Measurements from ENCODE around the gene QSOX2. TPM values are rescaled to one million over a fixed set of nuclear protein-coding genes. Genes with fewer than 3 reads are reported as not detected.

Gene QSOX2
- total RNA-seq, 1 donor from 2014 or later = 23.6 TPM

DNA sequence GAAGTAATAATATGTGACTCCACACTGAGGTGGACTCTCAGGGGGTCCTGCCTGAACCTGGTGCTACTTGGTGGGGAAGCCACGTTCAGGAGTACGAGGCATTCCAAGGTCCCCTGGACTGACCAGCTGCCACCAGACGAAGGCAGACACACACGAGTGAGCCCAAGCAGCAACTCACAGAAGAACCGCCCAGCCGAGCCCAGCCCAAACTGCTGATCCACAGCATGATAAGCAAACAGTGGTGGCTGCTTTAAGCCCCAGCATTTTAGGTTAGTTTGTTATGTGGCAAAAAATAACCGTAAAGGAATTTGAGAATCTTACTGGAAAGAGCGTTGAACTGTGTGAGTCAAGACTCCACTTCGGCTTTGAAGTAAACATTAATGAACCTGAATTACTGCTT, 31.9 kb downstream of the QSOX2 start:
- Mint-ChIP-seq H3K4me3 (no peak overlapping the region), H3K4me1 (ENCODE audit: unreplicated experiment) (no peaks in the 10 kb centered on the region), H3K27me3 (no peaks in the 10 kb centered on the region), H3K9me3 (no peaks in the 10 kb centered on the region), H3K27ac (no peak overlapping the region), H3K36me3 (peaks cover 12% of the 10 kb centered on the region)
- DNase-seq (ENCODE audit: extremely low spot score, unreplicated experiment) = no peak
- TF ChIP-seq CTCF (conservative IDR thresholded peaks at IDR 0.05) = no peak

DNA sequence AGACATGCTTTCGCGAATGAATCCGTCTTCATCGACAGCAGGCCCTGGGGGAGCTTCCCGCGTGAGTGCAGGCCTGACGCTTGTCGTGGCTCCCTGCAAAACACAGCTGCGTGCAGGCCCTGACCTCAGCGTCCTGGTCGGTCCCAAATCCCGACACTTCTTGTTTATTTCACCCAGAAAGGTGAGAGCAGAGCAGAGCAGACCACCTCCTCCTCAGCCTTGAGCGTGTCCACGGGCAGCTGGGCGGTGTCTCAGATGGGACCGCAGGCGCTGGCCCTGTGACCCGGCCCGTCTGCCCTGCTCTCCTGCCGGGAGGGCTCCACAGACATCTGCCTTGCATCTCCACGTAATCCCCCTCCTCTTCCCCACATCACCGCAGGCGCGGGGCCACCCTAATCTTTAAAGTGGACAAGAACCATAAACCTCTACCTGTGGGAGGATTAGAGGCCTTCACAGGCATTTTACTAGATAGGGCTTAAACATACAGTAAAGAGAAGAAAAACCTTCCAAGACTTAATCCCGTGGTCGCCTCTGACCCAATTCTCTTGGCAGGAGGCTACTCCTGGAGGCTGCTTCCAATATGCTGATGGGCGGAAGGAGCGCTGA, 33.2 kb downstream of the QSOX2 start:
- H3K9me3 Mint-ChIP-seq = no peaks in the 10 kb centered on the region
- no peaks in the 10 kb centered on the region for H3K27me3 Mint-ChIP-seq
- H3K36me3 Mint-ChIP-seq = peaks cover 12% of the 10 kb centered on the region
- no peak for TF ChIP-seq CTCF (conservative IDR thresholded peaks at IDR 0.05)
- no peaks in the 10 kb centered on the region for H3K4me1 Mint-ChIP-seq (ENCODE audit: unreplicated experiment)
- no peak for DNase-seq (ENCODE audit: extremely low spot score, unreplicated experiment)
- H3K27ac Mint-ChIP-seq = no peak overlapping the region
- H3K4me3 Mint-ChIP-seq = no peak overlapping the region

DNA sequence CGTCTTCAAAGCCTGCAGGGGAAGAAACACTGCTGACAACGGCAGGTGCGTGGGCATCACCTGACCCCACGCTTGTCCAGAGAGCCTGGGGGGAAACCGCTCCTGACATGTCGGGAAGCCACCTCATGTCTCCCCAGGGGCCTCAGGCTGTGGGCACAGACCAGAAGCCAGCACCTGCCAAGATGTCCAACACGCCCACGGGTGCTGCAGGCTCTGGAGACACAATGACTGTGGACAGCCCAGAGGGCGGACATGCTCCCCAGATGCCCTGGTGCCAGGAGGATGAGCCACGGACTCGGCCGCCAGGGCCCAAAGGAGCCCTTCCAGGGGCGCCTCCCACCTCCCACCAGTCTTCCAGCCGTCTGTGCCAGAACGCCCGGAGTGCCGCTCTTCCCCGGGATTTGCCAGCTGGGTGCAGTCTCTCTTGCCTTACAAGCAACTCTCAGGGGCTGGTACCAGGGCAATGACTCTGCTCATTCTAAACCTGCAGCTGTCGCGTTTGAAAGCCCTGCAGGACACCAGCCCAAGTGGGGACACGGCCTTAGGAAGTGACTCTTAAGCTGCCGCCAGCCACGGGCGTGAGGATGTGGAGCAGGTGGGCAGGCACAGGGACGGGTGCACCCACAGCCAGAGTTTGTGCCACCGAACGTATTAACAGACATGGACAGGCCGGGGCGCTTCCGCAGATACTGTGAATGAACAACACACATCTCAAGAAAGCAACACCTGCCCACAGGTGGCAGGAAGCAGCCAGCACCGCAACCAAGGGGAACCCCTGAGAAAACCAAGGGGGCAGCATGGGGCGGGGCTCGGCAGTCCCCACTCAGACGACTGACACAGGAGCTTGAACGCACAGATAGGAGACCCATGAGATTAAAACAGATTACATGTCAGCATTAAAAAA, 33.9 kb downstream of the QSOX2 start:
- Mint-ChIP-seq H3K4me3 (no peak overlapping the region), H3K27me3 (peaks cover 4% of the 10 kb centered on the region), H3K9me3 (no peaks in the 10 kb centered on the region), H3K36me3 (peaks cover 12% of the 10 kb centered on the region), H3K4me1 (ENCODE audit: unreplicated experiment) (no peaks in the 10 kb centered on the region), H3K27ac (no peak overlapping the region)
- DNase-seq (ENCODE audit: extremely low spot score, unreplicated experiment) = no peak
- no peak for TF ChIP-seq CTCF (conservative IDR thresholded peaks at IDR 0.05)

DNA sequence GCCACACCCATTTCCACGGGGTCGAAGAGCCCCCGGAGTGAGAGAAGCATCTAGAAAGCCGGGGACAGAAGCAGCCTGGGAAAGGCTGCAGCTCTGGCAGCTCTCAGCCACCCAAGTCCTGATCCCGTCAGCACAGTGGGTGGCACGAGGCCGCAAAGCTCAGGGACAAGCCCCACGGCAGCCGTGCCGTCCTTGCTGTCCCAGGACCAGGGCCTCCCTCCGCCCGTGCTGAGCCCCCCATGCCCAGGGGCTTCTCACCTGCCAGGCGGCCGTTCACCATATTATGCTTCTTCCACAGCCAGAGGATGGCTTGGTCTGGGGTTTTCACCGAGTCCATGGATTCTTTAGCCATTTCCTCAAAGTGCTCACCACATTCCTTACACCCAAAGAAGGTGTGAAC, 34.6 kb downstream of the QSOX2 start:
- H3K27ac Mint-ChIP-seq = no peak overlapping the region
- H3K36me3 Mint-ChIP-seq = peaks cover 12% of the 10 kb centered on the region
- no peak for TF ChIP-seq CTCF (conservative IDR thresholded peaks at IDR 0.05)
- H3K27me3 Mint-ChIP-seq = peaks cover 8% of the 10 kb centered on the region
- no peak for DNase-seq (ENCODE audit: extremely low spot score, unreplicated experiment)
- H3K4me3 Mint-ChIP-seq = no peak overlapping the region
- H3K9me3 Mint-ChIP-seq = no peaks in the 10 kb centered on the region
- no peaks in the 10 kb centered on the region for H3K4me1 Mint-ChIP-seq (ENCODE audit: unreplicated experiment)

DNA sequence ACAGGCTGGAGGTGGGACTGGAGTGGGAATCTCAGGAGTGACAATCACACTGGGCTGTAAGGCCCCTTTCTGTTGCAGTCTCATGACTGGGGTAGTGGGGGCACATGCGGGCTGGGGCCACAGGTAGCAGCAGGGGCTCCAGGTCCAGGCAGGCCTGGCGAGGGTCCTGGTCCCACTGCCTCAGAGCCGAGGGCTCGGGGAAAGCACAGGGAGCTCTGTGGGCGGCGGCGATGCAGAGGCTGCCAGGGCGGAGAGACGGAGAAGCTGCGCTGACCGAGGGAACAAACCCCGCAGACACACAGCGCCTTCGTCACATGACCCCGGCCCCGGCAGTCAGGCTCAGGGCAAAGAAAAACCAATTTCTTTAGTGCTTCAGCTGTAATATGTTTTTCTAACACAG, 35.3 kb downstream of the QSOX2 start:
- no peak for DNase-seq (ENCODE audit: extremely low spot score, unreplicated experiment)
- no peak for TF ChIP-seq CTCF (conservative IDR thresholded peaks at IDR 0.05)

More for the DNA sequence above, 35.3 kb downstream of the QSOX2 start:
- H3K4me3 Mint-ChIP-seq = no peak overlapping the region
- no peak overlapping the region for H3K27ac Mint-ChIP-seq
- H3K27me3 Mint-ChIP-seq = peaks cover 13% of the 10 kb centered on the region
- H3K36me3 Mint-ChIP-seq = peaks cover 12% of the 10 kb centered on the region
- H3K9me3 Mint-ChIP-seq = no peaks in the 10 kb centered on the region
- H3K4me1 Mint-ChIP-seq (ENCODE audit: unreplicated experiment) = no peaks in the 10 kb centered on the region

Data from type B pancreatic cell (in vitro differentiated cells).